HepG2 (cell line): ENCODE data around the gene LDAH. TPM values are rescaled to one million over a fixed set of nuclear protein-coding genes. Genes with fewer than 3 reads are reported as not detected.
A peak's percentile ranks its signal among the peaks of the same experiment; 100 is the strongest.

Source experiments
- ARID3A ChIP-seq: IDR thresholded peaks from 2 replicates; pipeline ENCODE4 v1.6.1; 2012; ENCODE audit warnings: low read depth, low read length, improper control_type of control experiment
- ATF6 ChIP-seq: sonication (generic); formaldehyde crosslinking; conservative IDR thresholded peaks from 2 replicates; pipeline ENCODE4 v1.4.0; 2020; ENCODE audit warnings: missing genetic modification reagents
- DBP ChIP-seq: sonication (generic); formaldehyde crosslinking; IDR thresholded peaks from 2 replicates; pipeline ENCODE4 v1.4.0; 2020; ENCODE audit warnings: missing genetic modification reagents; ENCODE audit errors: not compliant biosample characterization
- DZIP1 ChIP-seq: sonication (generic); formaldehyde crosslinking; IDR thresholded peaks from 2 replicates; pipeline ENCODE4 v1.5.0; 2020; ENCODE audit warnings: mild to moderate bottlenecking, missing genetic modification reagents
- ELF3 ChIP-seq: IDR thresholded peaks from 2 replicates; pipeline ENCODE4 v1.6.1; 2016; ENCODE audit warnings: missing genetic modification reagents, missing compliant biosample characterization
- HES4 ChIP-seq: sonication (generic); formaldehyde crosslinking; IDR thresholded peaks from 2 replicates; pipeline ENCODE4 v1.9.0; 2021; ENCODE audit warnings: mild to moderate bottlenecking, missing genetic modification reagents, borderline replicate concordance
- HMGXB4 ChIP-seq, 2 experiments: sonication (generic) in 1 of 2; formaldehyde crosslinking in 1 of 2; IDR thresholded peaks; 2 replicates each; pipeline versions ENCODE4 v1.4.0 to v1.6.1; 2018 to 2020; ENCODE audit warnings: missing genetic modification reagents in 2 of 2, borderline replicate concordance in 1 of 2, low read depth in 1 of 2, mild to moderate bottlenecking in 1 of 2, missing biosample characterization in 1 of 2
- JUN ChIP-seq: sonication (generic); formaldehyde crosslinking; IDR thresholded peaks from 2 replicates; pipeline ENCODE4 v1.4.0; 2020; ENCODE audit warnings: mild to moderate bottlenecking, missing genetic modification reagents
- KLF15 ChIP-seq: sonication (generic); formaldehyde crosslinking; IDR thresholded peaks from 2 replicates; pipeline ENCODE4 v1.8.1; 2023; ENCODE audit warnings: borderline replicate concordance, mild to moderate bottlenecking, inconsistent platforms, missing genetic modification reagents, mixed read lengths
- MIER2 ChIP-seq: IDR thresholded peaks from 2 replicates; pipeline ENCODE4 v1.6.1; 2016; ENCODE audit warnings: missing biosample characterization, missing genetic modification reagents
- NPAS2 ChIP-seq: sonication (generic); formaldehyde crosslinking; IDR thresholded peaks from 2 replicates; pipeline ENCODE4 v1.8.0; 2022; ENCODE audit warnings: mild to moderate bottlenecking, missing genetic modification reagents, borderline replicate concordance
- NR2F6 ChIP-seq, 2 experiments: IDR thresholded peaks; 2 replicates each; pipeline ENCODE4 v1.6.1; 2016; ENCODE audit warnings: antibody characterized with exemption in 1 of 2, mild to moderate bottlenecking in 1 of 2
- PAF1 ChIP-seq: IDR thresholded peaks from 2 replicates; pipeline ENCODE4 v1.6.1; 2016; ENCODE audit warnings: missing genetic modification reagents, missing compliant biosample characterization
- PBX2 ChIP-seq: IDR thresholded peaks from 2 replicates; pipeline ENCODE4 v1.6.1; 2016; ENCODE audit warnings: control low read depth
- SATB2 ChIP-seq: sonication (generic); formaldehyde crosslinking; IDR thresholded peaks from 2 replicates; pipeline ENCODE4 v1.5.0; 2020; ENCODE audit warnings: missing genetic modification reagents
- SMAD1 ChIP-seq: sonication (generic); formaldehyde crosslinking; IDR thresholded peaks from 2 replicates; pipeline ENCODE4 v1.4.0; 2020; ENCODE audit warnings: missing genetic modification reagents, low read depth, mild to moderate bottlenecking, borderline replicate concordance
- YEATS2 ChIP-seq: sonication (generic); formaldehyde crosslinking; IDR thresholded peaks from 2 replicates; pipeline ENCODE4 v1.4.0; 2020; ENCODE audit warnings: missing genetic modification reagents, borderline replicate concordance
- ZNF749 ChIP-seq: sonication (generic); formaldehyde crosslinking; IDR thresholded peaks from 2 replicates; pipeline ENCODE4 v1.8.0; 2022; ENCODE audit warnings: mild to moderate bottlenecking, missing genetic modification reagents, moderate library complexity, borderline replicate concordance
- polyA plus RNA-seq, 8 experiments: library from polyadenylated mRNA; depleted of rRNA in 3 of 8; stranded (reverse) in 7 of 8; unstranded in 1 of 8; fragments of >200 nt; fragmentation: Illumina TruSeq in 4 of 8; extraction: Trizol in 4 of 8; gene quantifications; 2 replicates each; pipeline versions ENCODE4 v1.2.1 to v1.2.3, GENCODE V29; 2011 to 2016; ENCODE audit warnings: low read depth in 4 of 8, missing spikeins in 1 of 8, mixed read lengths in 1 of 8; ENCODE audit not compliant: insufficient read depth in 1 of 8
- total RNA-seq, 5 experiments: library from RNA; depleted of rRNA; stranded (reverse); fragments of >200 nt; fragmentation: Illumina TruSeq; extraction: Trizol; gene quantifications; 2 replicates each; pipeline ENCODE4 v1.2.3, GENCODE V29; 2016; ENCODE audit warnings: low read depth in 1 of 5

LDAH gene
- total and polyA plus RNA-seq, 2 of the 13 experiments (the other 11 are each of a cell fraction or from before 2014, with no cell fraction given), result 28.8 to 46.2 TPM

GRCh38 chr2:20728114-20728758, 94.7 kb downstream of the LDAH start (continued):
- no peak for TF ChIP-seq YEATS2 (CRISPR knock-in tag)
- no peak for TF ChIP-seq DBP (CRISPR knock-in tag)
- peak; percentile 85 for TF ChIP-seq MIER2
- no peak for TF ChIP-seq ATF6 (CRISPR knock-in tag)
- no peak for TF ChIP-seq NPAS2 (CRISPR knock-in tag)
- peak; percentile 96 for TF ChIP-seq ELF3 (CRISPR knock-in tag)
- TF ChIP-seq KLF15, result no peak
- peak; percentile 99 for TF ChIP-seq NR2F6 (IDR thresholded peaks at IDR 0.05)
- peak; percentile 99 for TF ChIP-seq NR2F6 (CRISPR knock-in tag; IDR thresholded peaks at IDR 0.05)
- TF ChIP-seq ZNF749, result peak; percentile 30; the same call in 1 of the 2 replicates
- TF ChIP-seq HMGXB4 (CRISPR knock-in tag; IDR thresholded peaks at IDR 0.05; ENCODE audit: borderline replicate concordance in 1 of 2, low read depth in 1 of 2), result peak in 1 of 2 experiments; percentile 29; a peak in 1 of 4 replicates
- peak; percentile 72; the same call in 1 of the 2 replicates for TF ChIP-seq HES4
- TF ChIP-seq PAF1, result no peak
- peak; percentile 66 for TF ChIP-seq ARID3A
- no peak for TF ChIP-seq SATB2
- TF ChIP-seq SMAD1 (CRISPR knock-in tag), result no peak
- TF ChIP-seq JUN (CRISPR knock-in tag), result peak; percentile 83
- TF ChIP-seq PBX2, result no peak
- TF ChIP-seq DZIP1 (CRISPR knock-in tag), result no peak
